ENCODE measurements around the gene GNA12. TPM values are rescaled to one million over a fixed set of nuclear protein-coding genes. Genes with fewer than 3 reads are reported as not detected.
A peak's percentile ranks its signal among the peaks of the same experiment; 100 is the strongest.

Gene GNA12
- total and polyA plus RNA-seq, 12 donors: 8.2 to 65.1 (median 42.9) TPM

GRCh38 chr7:2735744-2736143, 108.4 kb downstream of the GNA12 start:
- TF ChIP-seq CTCF (IDR thresholded peaks at IDR 0.05) (no peak), POLR2A (IDR thresholded peaks at IDR 0.05) (no peak)
- peak in 3 of 7 donors; percentile 1 to 52 (median 14) for DNase-seq
- Histone ChIP-seq H3K27me3 (no peaks in the 10 kb centered on the region), H3K4me3 (no peak overlapping the region), H3K4me1 (replicated peaks in 1 of 2) (peaks cover 0 to 35% of the 10 kb centered on the region in 2 donors), H3K27ac (peak overlapping the region in 1 of 5 donors; percentile 79), H3K9me3 (replicated peaks in 1 of 3) (no peaks in the 10 kb centered on the region), H3K36me3 (replicated peaks in 1 of 2) (peaks cover 0 to 7% of the 10 kb centered on the region in 2 donors)
- WGBS, 4 donors: 89 to 93% (median 89%) methylated on average over 13 of the region's 13 CpGs
- intact Hi-C loops (cut with DNase I): loop anchor here in 1 of 2 donors (10.0 kb wide), 1 partner anchor 59 kb away; no protein-coding TSS in a partner anchor

- TF ChIP-seq CTCF (IDR thresholded peaks at IDR 0.05) (no peak), POLR2A (IDR thresholded peaks at IDR 0.05) (peak in 1 of 2 donors; percentile 14)
- Histone ChIP-seq H3K4me1 (replicated peaks in 1 of 2) (peaks cover 0 to 35% of the 10 kb centered on the region in 2 donors), H3K36me3 (replicated peaks in 1 of 2) (peaks cover 0 to 7% of the 10 kb centered on the region in 2 donors), H3K27me3 (no peaks in the 10 kb centered on the region), H3K9me3 (replicated peaks in 1 of 3) (no peaks in the 10 kb centered on the region), H3K27ac (peak overlapping the region in 3 of 5 donors; percentile 27 to 79 (median 79)), H3K4me3 (no peak overlapping the region)
- intact Hi-C loops (cut with DNase I): loop anchor here in 1 of 2 donors (10.0 kb wide), 1 partner anchor 60 kb away; no protein-coding TSS in a partner anchor
- WGBS, 4 donors: 52 to 67% (median 60%) methylated on average over 14 to 33 of the region's 33 CpGs
- peak in 6 of 7 donors; percentile 52 to 83 (median 54) for DNase-seq
Measured at GRCh38 chr7:2734751-2735571, 109.1 kb downstream of the GNA12 start.

- no peaks in the 10 kb centered on the region for H3K27me3 ChIP-seq
- TF ChIP-seq CTCF (IDR thresholded peaks at IDR 0.05) (no peak), POLR2A (IDR thresholded peaks at IDR 0.05) (no peak)
- no peaks in the 10 kb centered on the region for H3K9me3 ChIP-seq (replicated peaks in 1 of 3)
- peaks cover 0 to 7% of the 10 kb centered on the region in 2 donors for H3K36me3 ChIP-seq (replicated peaks in 1 of 2)
- 84 to 93% (median 87%) methylated on average over 23 to 24 of the region's 24 CpGs for WGBS, 4 donors
- intact Hi-C loops (cut with DNase I): loop anchor here in 1 of 2 donors (10.0 kb wide), 1 partner anchor 61 kb away; no protein-coding TSS in a partner anchor
- H3K4me3 ChIP-seq: no peak overlapping the region
- peaks cover 0 to 35% of the 10 kb centered on the region in 2 donors for H3K4me1 ChIP-seq (replicated peaks in 1 of 2)
- DNase-seq: peak in 3 of 7 donors; percentile 21 to 51 (median 23)
- H3K27ac ChIP-seq: peak overlapping the region in 2 of 5 donors; percentile 79
Measured at GRCh38 chr7:2734084-2734686, 109.9 kb downstream of the GNA12 start.

All from adrenal gland (tissue), 12 donors.